Measurements from ENCODE around the gene ROBO1.

Gene ROBO1

GRCh38 chr3:79146024-79146423 is 621.8 kb downstream of the ROBO1 start:
- no peak for DNase-seq

- DNase-seq: no peak
Measured at GRCh38 chr3:79140708-79141107, 627.1 kb downstream of the ROBO1 start.

DNA sequence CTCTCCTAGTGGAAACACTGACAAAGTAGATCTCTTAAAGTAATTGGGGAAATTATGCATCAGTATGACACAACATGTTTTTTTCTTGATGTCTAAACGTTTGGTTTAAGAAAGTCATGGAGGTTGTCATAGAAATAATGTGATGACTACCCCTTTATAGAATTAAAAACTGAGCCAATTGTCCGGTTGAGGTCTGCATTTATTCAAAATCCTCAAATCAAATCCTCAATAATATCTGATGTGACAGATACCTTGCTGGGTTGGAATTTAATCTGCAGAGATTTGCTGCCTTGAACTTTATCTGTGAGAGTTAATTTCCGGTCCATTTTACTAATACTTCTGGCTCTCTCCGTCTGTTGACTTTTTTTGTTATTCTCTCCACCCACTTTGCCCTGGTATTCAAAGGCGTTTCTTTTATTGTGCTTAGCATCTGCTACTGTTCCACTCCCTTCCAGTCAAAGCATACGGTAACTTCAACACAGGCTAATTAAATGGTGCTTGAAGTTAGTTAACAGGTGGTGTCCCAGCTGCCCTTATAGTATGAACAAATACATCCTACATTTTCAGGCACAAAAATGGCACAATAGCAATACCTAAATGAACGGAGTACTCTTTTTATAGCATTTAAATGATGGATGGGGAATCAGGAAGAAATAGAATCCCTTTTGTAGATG is 628.3 kb downstream of the ROBO1 start:
- no peak for DNase-seq

DNA sequence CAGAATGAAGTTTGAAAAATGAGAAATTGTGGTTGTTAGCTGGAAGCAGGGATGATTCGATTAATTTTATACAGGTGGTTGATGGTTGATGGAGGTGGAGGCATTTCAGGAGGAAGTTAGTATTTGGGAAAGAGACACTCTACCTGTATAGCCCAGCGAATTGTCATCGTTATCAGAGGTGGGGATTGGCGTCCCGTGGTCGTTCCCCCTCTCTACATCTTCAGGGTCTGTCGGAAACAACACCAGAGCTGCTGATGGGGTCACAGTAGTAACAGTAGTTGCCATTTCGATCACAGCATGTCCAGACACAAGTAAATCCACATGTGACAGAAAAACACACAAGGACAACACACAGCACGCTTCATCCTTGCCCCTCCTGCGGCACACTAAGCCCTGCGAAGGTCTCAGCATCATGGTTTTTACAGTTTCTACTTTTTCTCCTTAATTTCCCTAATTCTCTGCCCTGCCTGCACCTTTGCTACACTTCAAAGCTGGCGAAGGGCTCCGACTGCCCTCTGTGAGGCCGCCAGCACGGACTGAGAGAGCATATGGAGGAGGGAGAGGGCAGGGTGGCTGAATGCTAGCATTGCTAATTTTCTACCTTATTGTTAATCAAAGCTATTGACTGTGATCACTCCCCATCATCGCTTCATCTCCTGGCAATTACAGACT is 642.3 kb downstream of the ROBO1 start:
- DNase-seq: no peak

DNA sequence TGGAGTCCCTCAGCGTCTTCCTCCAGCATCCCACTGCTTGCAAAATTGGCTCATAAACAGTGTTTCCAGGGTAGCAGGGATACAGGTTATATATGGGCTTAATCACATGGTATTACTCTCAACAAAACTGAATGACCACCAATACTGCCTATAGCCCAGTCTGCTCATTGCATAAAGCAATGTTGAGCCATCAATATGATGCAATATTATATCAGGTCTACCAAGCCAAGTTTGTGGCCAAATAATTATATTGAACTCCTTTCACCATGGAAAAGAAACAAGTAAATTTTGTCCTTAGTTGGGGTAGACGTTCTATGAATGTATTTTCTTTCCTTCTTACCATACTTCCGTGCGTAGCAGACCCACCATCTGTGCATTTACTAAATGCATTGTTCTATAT is 652.3 kb downstream of the ROBO1 start:
- no peak for DNase-seq

DNA sequence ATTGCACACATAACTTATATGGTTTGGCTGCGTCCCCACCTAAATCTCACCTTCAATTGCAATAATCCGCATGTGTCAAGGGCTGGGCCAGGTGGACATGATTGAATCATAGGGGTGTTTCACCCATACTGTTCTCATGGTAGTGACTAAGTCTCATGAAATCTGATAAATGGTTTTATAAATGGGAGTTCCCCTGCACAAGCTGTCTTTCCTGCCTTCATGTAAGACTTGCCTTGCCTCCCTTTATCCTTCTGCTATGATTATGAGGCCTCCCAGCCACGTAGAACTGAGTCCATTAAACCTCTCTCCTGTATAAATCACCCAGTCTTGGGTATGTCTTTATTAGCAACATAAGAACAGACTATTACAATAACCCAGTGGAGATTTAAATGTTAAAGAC is 653.9 kb downstream of the ROBO1 start:
- no peak for DNase-seq

GRCh38 chr3:79111375-79112052 is 656.3 kb downstream of the ROBO1 start:
- no peak for DNase-seq

- no peak for DNase-seq
Measured at GRCh38 chr3:79109754-79110153, 658.0 kb downstream of the ROBO1 start.

DNA sequence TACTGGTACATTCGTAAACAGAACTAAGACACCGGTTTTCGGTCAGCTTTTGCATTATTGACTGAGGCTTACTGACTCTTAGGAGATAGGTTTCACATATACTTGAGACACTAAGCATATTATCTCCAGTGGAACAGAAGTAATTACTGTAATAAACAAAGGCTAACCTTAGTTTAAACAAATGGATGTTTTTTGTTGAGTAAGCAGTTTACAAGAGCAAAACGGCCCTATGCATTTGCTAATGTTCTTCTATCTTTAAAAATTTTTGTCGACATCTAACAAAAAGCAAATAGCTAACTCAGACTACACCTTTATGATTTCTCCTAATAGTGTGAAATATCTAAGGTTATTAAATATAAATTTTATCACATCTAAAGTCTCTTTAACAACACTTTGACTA is 664.5 kb downstream of the ROBO1 start:
- DNase-seq: no peak

DNA sequence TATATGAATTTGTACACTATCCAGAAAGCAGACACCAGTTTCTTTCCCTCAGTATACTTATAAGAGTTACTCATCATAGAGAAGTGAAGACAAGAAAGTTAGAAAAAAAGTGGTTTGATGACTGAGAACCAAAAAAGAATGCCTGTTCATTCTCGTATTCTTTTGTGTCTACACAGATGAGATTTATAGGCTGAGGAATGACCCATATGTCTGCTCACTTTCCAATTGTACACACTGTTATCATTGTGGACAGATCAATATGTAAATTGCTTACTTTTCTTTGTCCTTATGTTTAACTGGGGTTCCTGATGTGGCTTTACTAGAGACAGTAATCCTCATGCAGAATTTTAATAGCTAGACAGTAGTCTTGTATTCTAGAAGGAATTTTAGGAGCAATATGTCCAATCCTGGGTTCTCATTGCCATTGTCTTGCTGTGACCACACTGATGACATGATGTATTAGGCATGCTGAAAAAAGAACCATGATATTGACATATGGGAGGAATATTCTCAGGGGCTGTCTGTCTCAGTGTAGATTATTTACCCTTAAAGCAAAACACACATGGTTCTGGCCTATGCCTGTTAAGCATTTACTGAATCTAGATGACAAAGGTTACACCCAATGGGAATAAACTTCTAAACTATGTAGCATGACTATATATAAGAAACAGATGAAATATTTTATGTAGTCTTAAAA is 669.7 kb downstream of the ROBO1 start:
- no peak for DNase-seq

GRCh38 chr3:79094654-79095053 is 673.1 kb downstream of the ROBO1 start:
- no peak for DNase-seq

GRCh38 chr3:79086514-79086913 is 681.3 kb downstream of the ROBO1 start:
- DNase-seq: no peak

- no peak for DNase-seq
Measured at GRCh38 chr3:79085171-79085570, 682.6 kb downstream of the ROBO1 start.

- DNase-seq: no peak
Measured at GRCh38 chr3:79081335-79081734, 686.5 kb downstream of the ROBO1 start.

- DNase-seq: no peak
Measured at GRCh38 chr3:79074558-79074957, 693.2 kb downstream of the ROBO1 start.

DNA sequence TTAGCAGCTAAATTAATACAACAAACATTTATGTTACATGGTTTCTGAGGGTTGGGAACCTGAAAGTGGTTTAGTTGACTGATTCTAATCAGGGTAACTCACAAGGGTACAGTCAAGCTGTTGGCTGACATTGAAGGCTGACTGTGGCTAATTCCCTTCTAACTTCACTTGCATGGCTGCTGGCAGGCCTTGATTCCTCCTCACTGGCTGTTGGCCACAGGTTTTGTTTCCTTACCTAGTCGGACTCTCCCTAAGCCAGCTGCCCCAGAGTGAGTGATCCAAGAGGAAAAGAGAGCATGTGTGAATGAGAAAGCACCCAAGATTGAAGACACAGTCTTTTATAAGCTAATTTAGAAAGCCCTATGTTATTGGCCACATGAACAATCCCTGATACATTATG is 700.1 kb downstream of the ROBO1 start:
- no peak for DNase-seq

DNA sequence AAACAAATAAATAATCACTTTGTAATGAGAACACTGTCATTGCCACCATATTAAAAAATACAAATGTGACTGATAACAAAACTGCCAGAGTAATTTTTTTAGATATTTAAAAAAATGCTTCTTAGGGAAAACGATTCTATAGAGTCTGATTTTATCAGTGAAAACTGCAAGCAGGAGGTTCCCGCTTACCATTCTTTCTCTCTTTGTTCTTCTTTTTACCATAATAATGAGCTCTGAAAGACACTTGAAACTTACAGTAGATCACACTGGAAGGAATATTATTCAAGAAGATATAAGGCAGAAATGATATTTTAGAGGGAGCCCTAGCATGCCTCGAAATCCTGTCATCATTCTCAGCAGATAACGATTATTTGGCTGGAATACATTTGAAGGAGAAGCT is 701.3 kb downstream of the ROBO1 start:
- no peak for DNase-seq

DNA sequence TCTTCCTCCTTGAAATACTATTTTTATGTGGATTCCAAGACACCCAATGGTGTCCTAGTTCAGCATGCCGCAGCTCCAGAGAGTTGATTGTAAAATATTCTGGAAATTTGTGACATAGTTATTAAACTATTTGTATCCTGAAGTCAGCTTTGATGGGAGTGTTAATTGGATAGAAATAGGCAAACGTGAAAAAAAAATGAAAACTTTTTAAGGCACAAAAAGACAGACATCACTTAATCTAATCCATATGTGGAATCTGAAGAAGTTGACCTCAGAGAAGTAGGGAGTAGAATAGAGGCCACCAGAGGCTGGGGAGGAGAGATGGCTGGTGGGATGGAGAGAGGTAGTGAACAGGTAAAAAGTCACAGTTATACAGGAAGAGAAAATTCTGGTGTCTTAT is 704.2 kb downstream of the ROBO1 start:
- no peak for DNase-seq

GRCh38 chr3:79057756-79058155 is 710.0 kb downstream of the ROBO1 start:
- DNase-seq: no peak

DNA sequence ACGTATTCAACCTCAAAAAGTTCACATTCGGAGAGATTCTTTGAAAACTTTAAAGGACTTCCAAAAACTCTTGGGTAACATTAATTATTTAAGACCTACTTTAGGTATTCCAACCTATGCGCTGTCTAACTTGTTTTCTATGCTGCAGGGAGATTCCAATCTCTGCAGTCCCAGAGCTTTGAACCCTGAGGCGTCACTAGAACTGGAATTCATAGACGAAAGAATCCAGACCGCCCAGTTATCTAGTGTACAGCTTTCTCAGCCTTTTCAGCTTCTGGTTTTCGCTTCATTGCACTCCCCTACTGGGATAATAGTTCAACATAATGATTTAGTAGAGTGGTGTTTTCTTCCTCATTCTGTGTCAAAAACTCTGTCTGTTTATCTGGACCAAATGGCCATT is 711.3 kb downstream of the ROBO1 start:
- DNase-seq: no peak

DNA sequence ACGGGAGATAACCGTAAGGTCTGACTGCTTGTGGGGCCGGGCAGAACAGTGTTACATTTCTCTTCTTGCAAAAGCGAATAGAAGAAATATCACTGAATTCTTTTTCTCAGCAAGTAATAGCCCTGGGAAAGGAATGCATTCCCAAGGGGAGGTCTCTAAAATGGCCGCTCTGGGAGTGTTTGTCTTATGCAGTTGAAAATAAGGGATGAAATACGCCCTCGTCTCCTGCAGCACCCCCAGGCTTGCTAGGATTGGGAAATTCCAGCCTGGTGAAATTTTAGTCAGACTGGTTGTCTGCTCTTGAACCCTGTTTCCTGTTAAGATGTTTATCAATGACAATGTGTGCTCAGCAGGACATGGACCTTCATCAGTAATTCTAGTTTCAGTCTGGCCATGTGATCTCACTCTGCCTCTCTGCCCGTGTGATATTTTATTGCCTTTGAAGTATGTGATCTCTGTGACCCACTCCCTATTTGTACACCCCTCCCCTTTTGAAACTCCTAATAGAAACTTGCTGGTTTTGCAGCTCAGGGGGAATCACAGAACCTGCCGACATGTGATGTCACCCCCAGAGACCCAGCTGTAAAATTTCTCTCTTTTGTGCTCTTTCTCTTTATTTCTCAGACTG is 715.6 kb downstream of the ROBO1 start:
- no peak for DNase-seq

DNA sequence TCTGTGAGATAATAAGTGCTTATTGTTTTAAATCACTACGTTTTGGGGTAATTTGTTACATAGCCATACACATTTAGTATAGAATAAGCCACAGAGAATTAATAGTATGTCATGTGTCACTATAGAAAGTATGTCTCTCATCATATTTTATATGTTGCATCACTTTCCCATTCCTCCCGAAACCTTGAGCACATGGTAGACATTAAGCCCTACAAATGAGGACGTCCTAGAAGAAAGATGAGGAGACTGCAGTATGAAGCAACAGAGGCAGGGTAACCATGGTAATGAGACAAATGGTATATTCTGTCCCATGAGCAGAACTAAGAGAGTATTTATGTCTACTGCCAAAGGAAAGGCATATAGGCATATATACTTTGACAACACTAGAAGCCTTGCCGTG is 720.2 kb downstream of the ROBO1 start:
- DNase-seq: no peak

DNA sequence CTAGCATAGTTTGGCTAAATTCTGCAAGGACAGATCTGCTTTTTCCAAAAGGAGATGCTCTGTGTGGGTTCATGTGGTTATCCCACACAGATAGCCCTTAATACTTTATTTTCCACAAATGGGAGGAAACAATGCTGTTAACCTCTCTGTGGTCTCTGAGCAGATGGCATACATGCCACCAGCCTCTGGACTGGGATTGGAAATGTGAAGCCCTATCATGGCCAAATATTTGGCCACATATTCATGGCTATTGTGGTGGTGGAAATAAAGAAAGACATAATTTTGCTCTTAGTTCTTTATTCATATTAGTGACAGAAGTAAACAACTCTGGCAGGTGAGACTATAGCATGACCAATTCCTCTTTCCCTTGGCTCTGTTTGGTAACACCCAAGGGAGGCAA is 726.2 kb downstream of the ROBO1 start:
- no peak for DNase-seq
